ENCODE results near the gene MYD88. TPM values are rescaled to one million over a fixed set of nuclear protein-coding genes. Genes with fewer than 3 reads are reported as not detected.

The MYD88 gene
- total RNA-seq, 1 experiment from 2014 or later: 14.8 TPM

DNA sequence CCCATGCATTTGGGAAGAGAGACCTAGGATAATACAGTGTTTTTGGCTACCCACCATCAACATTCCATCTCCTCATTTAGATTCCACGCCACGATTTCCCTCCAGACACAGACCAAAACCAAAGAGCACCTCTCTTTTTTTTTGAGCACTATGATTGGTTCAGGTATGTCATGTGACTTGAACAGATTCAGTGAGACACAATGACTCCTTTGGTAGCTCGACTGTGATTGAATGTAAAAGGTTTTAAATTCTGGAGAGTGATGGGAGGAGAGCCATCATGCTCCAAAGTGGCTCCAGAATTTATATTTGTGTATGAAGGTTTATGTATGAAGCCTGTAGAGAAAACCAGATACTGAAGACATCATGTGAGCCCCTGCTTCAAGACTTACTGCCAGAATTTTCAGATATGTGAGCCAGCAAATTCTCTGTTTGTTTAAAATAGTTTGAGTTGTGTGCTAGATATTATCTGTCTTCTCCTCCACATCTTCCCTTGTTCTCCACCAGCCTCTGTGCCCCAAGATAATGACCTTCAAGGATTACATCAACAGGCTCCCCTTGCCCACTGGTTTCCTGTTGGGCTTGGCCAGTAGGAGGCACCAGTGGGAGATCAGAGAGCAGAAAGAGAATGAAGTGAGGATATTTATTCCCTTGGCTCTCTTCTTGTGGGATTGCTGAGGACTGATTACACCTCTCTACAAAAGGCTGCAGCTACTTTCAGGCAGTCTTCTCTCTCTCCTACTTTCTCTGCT, 12.5 kb downstream of the MYD88 start:
- Histone ChIP-seq H3K79me2 (ENCODE audit: insufficient read depth, low read length) (no peaks in the 10 kb centered on the region), H3K27ac (ENCODE audit: low read depth, low read length) (no peak overlapping the region), H2AFZ (ENCODE audit: low read depth, low read length, poor library complexity, severe bottlenecking) (peak overlapping the region; percentile 1), H3K9me3 (ENCODE audit: control insufficient read depth in 1 of 2, insufficient read depth in 1 of 2, low read depth in 1 of 2, low read length in 2 of 2) (peaks cover 0 to 9% of the 10 kb centered on the region in 2 experiments; a peak in 1 of 4 replicates), H3K36me3 (ENCODE audit: control insufficient read depth in 1 of 2, insufficient read depth in 2 of 2, low read length in 2 of 2) (no peaks in the 10 kb centered on the region), H3K9me2 (ENCODE audit: insufficient read depth) (no peaks in the 10 kb centered on the region), H3K9ac (ENCODE audit: low read length) (no peak overlapping the region), H3K4me1 (ENCODE audit: control insufficient read depth in 1 of 2, insufficient read depth in 2 of 2, low read length in 2 of 2) (peaks cover 6 to 27% of the 10 kb centered on the region in 2 experiments; a peak in 2 of 4 replicates), H3K4me2 (ENCODE audit: low read length) (no peak overlapping the region), H4K20me1 (ENCODE audit: insufficient read depth) (no peaks in the 10 kb centered on the region), H3K27me3 (ENCODE audit: insufficient read depth, low read length) (no peaks in the 10 kb centered on the region), H3K4me3 (replicated peaks in 1 of 2; ENCODE audit: low read depth in 1 of 2, low read length in 2 of 2) (no peak overlapping the region)
- BruUV-seq (replicated peaks): no TSS peak
- intact Hi-C loops (cut with micrococcal nuclease): no loop called here
- CTCF ChIA-PET: no interaction called here
- DNase-seq (ENCODE audit: low read depth, low spot score) (no peak), ATAC-seq (peak; percentile 54)
- RAD21 ChIA-PET (ENCODE audit: low non-redundant PET in 1 of 2, low total read pairs in 2 of 2, uncharacterized antibody in 2 of 2, unreplicated experiment in 2 of 2): no interaction called here
- POLR2A ChIA-PET: interaction anchor here (1.5 kb wide), 1 partner anchor 14 kb away, joined by 3 read pairs; the partner anchor contains the start of gene ACAA1
- no peak for TF ChIP-seq EZH2phosphoT487 (IDR thresholded peaks at IDR 0.05; ENCODE audit: borderline replicate concordance)
- TF ChIP-seq, protein P1, sequence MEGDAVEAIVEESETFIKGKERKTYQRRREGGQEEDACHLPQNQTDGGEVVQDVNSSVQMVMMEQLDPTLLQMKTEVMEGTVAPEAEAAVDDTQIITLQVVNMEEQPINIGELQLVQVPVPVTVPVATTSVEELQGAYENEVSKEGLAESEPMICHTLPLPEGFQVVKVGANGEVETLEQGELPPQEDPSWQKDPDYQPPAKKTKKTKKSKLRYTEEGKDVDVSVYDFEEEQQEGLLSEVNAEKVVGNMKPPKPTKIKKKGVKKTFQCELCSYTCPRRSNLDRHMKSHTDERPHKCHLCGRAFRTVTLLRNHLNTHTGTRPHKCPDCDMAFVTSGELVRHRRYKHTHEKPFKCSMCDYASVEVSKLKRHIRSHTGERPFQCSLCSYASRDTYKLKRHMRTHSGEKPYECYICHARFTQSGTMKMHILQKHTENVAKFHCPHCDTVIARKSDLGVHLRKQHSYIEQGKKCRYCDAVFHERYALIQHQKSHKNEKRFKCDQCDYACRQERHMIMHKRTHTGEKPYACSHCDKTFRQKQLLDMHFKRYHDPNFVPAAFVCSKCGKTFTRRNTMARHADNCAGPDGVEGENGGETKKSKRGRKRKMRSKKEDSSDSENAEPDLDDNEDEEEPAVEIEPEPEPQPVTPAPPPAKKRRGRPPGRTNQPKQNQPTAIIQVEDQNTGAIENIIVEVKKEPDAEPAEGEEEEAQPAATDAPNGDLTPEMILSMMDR (IDR thresholded peaks at IDR 0.05 in 2 of 3, conservative IDR thresholded peaks at IDR 0.05 in 1 of 3; ENCODE audit: borderline replicate concordance in 1 of 3, insufficient read depth in 1 of 3, low read depth in 2 of 3, low read length in 2 of 3): peak in 2 of 3 experiments; percentile 26 to 36; a peak in 3 of 6 replicates

DNA sequence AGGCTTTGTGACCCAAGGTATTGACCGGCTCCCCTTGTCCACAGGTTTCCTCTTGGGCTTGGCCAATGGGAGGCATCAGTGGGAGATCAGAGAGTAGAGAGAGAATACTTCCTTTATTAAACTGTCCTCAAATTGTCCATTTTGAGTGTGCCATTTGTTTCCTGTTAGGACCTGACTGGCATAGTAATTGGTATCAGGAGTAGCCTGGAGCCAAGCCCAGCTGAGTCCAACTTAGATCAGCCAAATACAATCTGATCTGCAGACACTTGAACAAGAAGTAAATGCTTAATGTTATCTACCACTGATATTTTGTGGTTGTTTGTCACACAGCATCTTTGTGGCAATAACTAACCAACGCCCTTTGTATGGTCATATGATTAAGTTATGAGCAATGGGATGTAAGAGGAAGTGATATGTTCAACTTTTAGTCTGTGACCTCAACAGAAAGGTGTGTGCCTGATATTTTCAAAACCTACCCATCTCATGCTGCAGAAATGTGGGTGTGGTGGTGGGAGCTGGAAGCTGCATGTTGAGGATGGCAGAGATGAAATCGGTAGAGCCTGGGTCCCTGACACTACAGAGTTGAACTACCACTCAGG, 13.3 kb downstream of the MYD88 start:
- peak overlapping the region; percentile 18; the same call in 1 of the 2 replicates for H3K4me2 ChIP-seq (ENCODE audit: low read length)
- no TSS peak for BruUV-seq (replicated peaks)
- H3K27me3 ChIP-seq (ENCODE audit: insufficient read depth, low read length): no peaks in the 10 kb centered on the region
- ATAC-seq (no peak), DNase-seq (ENCODE audit: low read depth, low spot score) (no peak)
- TF ChIP-seq SRF (IDR thresholded peaks at IDR 0.05; ENCODE audit: low read depth) (no peak), TCF7L2 (IDR thresholded peaks at IDR 0.05; ENCODE audit: borderline replicate concordance, extremely low read depth, insufficient read depth, insufficient read length) (no peak), SIN3A (IDR thresholded peaks at IDR 0.05; ENCODE audit: low read depth) (no peak), RAD21 (IDR thresholded peaks at IDR 0.05; ENCODE audit: low read depth) (no peak), FOSL1 (IDR thresholded peaks at IDR 0.05; ENCODE audit: low read depth) (no peak), CBX3 (IDR thresholded peaks at IDR 0.05; ENCODE audit: low read depth) (no peak)
- TF ChIP-seq, protein P2, sequence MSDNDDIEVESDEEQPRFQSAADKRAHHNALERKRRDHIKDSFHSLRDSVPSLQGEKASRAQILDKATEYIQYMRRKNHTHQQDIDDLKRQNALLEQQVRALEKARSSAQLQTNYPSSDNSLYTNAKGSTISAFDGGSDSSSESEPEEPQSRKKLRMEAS (IDR thresholded peaks at IDR 0.05): no peak
- TF ChIP-seq, protein P3, sequence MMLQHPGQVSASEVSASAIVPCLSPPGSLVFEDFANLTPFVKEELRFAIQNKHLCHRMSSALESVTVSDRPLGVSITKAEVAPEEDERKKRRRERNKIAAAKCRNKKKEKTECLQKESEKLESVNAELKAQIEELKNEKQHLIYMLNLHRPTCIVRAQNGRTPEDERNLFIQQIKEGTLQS (IDR thresholded peaks at IDR 0.05): no peak
- TF ChIP-seq, protein P4, sequence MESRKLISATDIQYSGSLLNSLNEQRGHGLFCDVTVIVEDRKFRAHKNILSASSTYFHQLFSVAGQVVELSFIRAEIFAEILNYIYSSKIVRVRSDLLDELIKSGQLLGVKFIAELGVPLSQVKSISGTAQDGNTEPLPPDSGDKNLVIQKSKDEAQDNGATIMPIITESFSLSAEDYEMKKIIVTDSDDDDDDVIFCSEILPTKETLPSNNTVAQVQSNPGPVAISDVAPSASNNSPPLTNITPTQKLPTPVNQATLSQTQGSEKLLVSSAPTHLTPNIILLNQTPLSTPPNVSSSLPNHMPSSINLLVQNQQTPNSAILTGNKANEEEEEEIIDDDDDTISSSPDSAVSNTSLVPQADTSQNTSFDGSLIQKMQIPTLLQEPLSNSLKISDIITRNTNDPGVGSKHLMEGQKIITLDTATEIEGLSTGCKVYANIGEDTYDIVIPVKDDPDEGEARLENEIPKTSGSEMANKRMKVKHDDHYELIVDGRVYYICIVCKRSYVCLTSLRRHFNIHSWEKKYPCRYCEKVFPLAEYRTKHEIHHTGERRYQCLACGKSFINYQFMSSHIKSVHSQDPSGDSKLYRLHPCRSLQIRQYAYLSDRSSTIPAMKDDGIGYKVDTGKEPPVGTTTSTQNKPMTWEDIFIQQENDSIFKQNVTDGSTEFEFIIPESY (IDR thresholded peaks at IDR 0.05; ENCODE audit: extremely low read depth, insufficient replicate concordance, low read length): no peak
- no peak overlapping the region for H3K4me3 ChIP-seq (replicated peaks in 1 of 2; ENCODE audit: low read depth in 1 of 2, low read length in 2 of 2)
- H3K27ac ChIP-seq (ENCODE audit: low read depth, low read length): no peak overlapping the region
- CTCF ChIA-PET: interaction anchor here (3.0 kb wide), 1 partner anchor 11 kb away, joined by 10 read pairs; no protein-coding TSS in a partner anchor
- RAD21 ChIA-PET (ENCODE audit: low non-redundant PET in 1 of 2, low total read pairs in 2 of 2, uncharacterized antibody in 2 of 2, unreplicated experiment in 2 of 2): no interaction called here
- intact Hi-C loops (cut with micrococcal nuclease): no loop called here
- H4K20me1 ChIP-seq (ENCODE audit: insufficient read depth): no peaks in the 10 kb centered on the region
- no peaks in the 10 kb centered on the region for H3K36me3 ChIP-seq (ENCODE audit: control insufficient read depth in 1 of 2, insufficient read depth in 2 of 2, low read length in 2 of 2)
- H3K9me2 ChIP-seq (ENCODE audit: insufficient read depth): no peaks in the 10 kb centered on the region
- no peak overlapping the region for H3K9ac ChIP-seq (ENCODE audit: low read length)
- H2AFZ ChIP-seq (ENCODE audit: low read depth, low read length, poor library complexity, severe bottlenecking): no peak overlapping the region
- H3K4me1 ChIP-seq (ENCODE audit: control insufficient read depth in 1 of 2, insufficient read depth in 2 of 2, low read length in 2 of 2): peaks cover 6 to 27% of the 10 kb centered on the region in 2 experiments; a peak in 2 of 4 replicates
- H3K9me3 ChIP-seq (ENCODE audit: control insufficient read depth in 1 of 2, insufficient read depth in 1 of 2, low read depth in 1 of 2, low read length in 2 of 2): peaks cover 0 to 6% of the 10 kb centered on the region in 2 experiments; a peak in 1 of 4 replicates
- POLR2A ChIA-PET: interaction anchor here (1.0 to 1.5 kb wide), 2 partner anchors 13 to 15 kb away, joined by 3 read pairs; partner anchors contain the start of genes ACAA1 and OXSR1
- H3K79me2 ChIP-seq (ENCODE audit: insufficient read depth, low read length): no peaks in the 10 kb centered on the region
